IMR-90 (cell line): ENCODE data around the gene PDGFA. TPM values are rescaled to one million over a fixed set of nuclear protein-coding genes. Genes with fewer than 3 reads are reported as not detected.

Experiments used
- ATAC-seq: fragments of 200-7000 bp; cut with Tn5 transposase; 2 replicates; pipeline ENCODE4 v1.9.1; 2020; ENCODE audit warnings: low read depth, mild to moderate bottlenecking, moderate library complexity
- BruUV-seq: library from RNA; stranded (reverse); fragments of 400-500 nt; replicated peaks from 2 replicates; lab custom pipeline; 2021; lab: Mats Ljungman, UMichigan
- CTCF ChIA-PET: fragments of 300-600 bp; formaldehyde crosslinking; extraction: SDS; loops from one replicate; lab custom pipeline; 2021; ENCODE audit warnings: antibody characterized with exemption; lab: Yijun Ruan, JAX
- POLR2A ChIA-PET: fragments of 300-600 bp; sonication (Branson Sonifier 250); formaldehyde crosslinking; loops from one replicate; lab custom pipeline; 2022; ENCODE audit warnings: antibody characterized with exemption; ENCODE audit not compliant: unreplicated experiment; lab: Charles Lee
- DNase-seq: peaks from one replicate; pipeline ENCODE4 v3.0.0; 2013
- H2AFZ ChIP-seq: replicated peaks from 2 replicates; pipeline ENCODE3; 2013; ENCODE audit warnings: low read length, mild to moderate bottlenecking; ENCODE audit not compliant: poor library complexity
- H2AK5ac ChIP-seq: 2 replicates; pipeline ENCODE4 v1.6.1; 2013; ENCODE audit warnings: low read depth, low read length, inconsistent platforms
- H2AK9ac ChIP-seq: replicated peaks from 2 replicates; pipeline ENCODE3; 2013; ENCODE audit warnings: mild to moderate bottlenecking, low read depth, low read length, moderate library complexity; ENCODE audit not compliant: poor library complexity
- H2BK120ac ChIP-seq: 2 replicates; pipeline ENCODE4 v1.6.1; 2013; ENCODE audit warnings: low read depth, low read length, inconsistent platforms
- H2BK15ac ChIP-seq: 3 replicates; pipeline ENCODE4 v1.6.1; 2013; ENCODE audit warnings: low read depth, low read length, inconsistent platforms
- H2BK20ac ChIP-seq: 2 replicates; pipeline ENCODE4 v1.6.1; 2013; ENCODE audit warnings: low read depth, mild to moderate bottlenecking, inconsistent platforms, low read length, moderate library complexity
- H2BK5ac ChIP-seq: 2 replicates; pipeline ENCODE4 v1.6.1; 2013; ENCODE audit warnings: mild to moderate bottlenecking, low read depth, low read length, inconsistent platforms; ENCODE audit not compliant: poor library complexity, severe bottlenecking
- H3K14ac ChIP-seq: replicated peaks from 2 replicates; pipeline ENCODE4 v1.6.1; 2013; ENCODE audit warnings: low read depth, low read length, inconsistent platforms
- H3K18ac ChIP-seq: 2 replicates; pipeline ENCODE4 v1.6.1; 2013; ENCODE audit warnings: low read depth, low read length, control low read depth
- H3K23ac ChIP-seq: 2 replicates; pipeline ENCODE4 v1.6.1; 2013; ENCODE audit warnings: low read depth, low read length, inconsistent platforms
- H3K27ac ChIP-seq: 2 replicates; pipeline ENCODE4 v1.5.1; 2013; ENCODE audit warnings: mild to moderate bottlenecking, control low read depth, low read length; ENCODE audit not compliant: insufficient read depth
- H3K27me3 ChIP-seq: 2 replicates; pipeline ENCODE4 v1.6.1; 2013; ENCODE audit warnings: low read length; ENCODE audit not compliant: control insufficient read depth, insufficient read depth
- H3K36me3 ChIP-seq: 2 replicates; pipeline ENCODE4 v1.6.1; 2013; ENCODE audit warnings: low read length, mixed read lengths; ENCODE audit not compliant: control insufficient read depth, insufficient read depth
- H3K4ac ChIP-seq: 2 replicates; pipeline ENCODE4 v1.6.1; 2013; ENCODE audit warnings: low read depth, low read length, inconsistent platforms
- H3K4me1 ChIP-seq: 2 replicates; pipeline ENCODE4 v1.6.1; 2013; ENCODE audit warnings: low read length, mixed read lengths; ENCODE audit not compliant: control insufficient read depth, insufficient read depth
- H3K4me2 ChIP-seq: 2 replicates; pipeline ENCODE4 v1.6.1; 2013; ENCODE audit warnings: low read depth, mild to moderate bottlenecking, control low read depth, low read length, moderate library complexity
- H3K4me3 ChIP-seq: 2 replicates; pipeline ENCODE4 v1.5.1; 2013; ENCODE audit warnings: low read depth, mild to moderate bottlenecking, control low read depth, low read length, moderate library complexity; ENCODE audit not compliant: insufficient read depth
- H3K56ac ChIP-seq: 2 replicates; pipeline ENCODE4 v1.6.1; 2013; ENCODE audit warnings: low read length, inconsistent platforms; ENCODE audit not compliant: insufficient read depth; ENCODE audit errors: extremely low read depth
- H3K79me1 ChIP-seq, 2 experiments: 2 replicates each; pipeline ENCODE4 v1.6.1; 2013; ENCODE audit warnings: low read length in 2 of 2, inconsistent platforms in 1 of 2, low read depth in 1 of 2
- H3K9ac ChIP-seq: 2 replicates; pipeline ENCODE4 v1.6.1; 2013; ENCODE audit warnings: low read depth, low read length, control low read depth
- H3K9me1 ChIP-seq: 2 replicates; pipeline ENCODE4 v1.6.1; 2013; ENCODE audit warnings: low read length, inconsistent platforms; ENCODE audit not compliant: insufficient read depth
- H3K9me3 ChIP-seq: 2 replicates; pipeline ENCODE4 v1.6.1; 2013; ENCODE audit warnings: low read length; ENCODE audit not compliant: control insufficient read depth, insufficient read depth
- H4K20me1 ChIP-seq: 2 replicates; pipeline ENCODE4 v1.6.1; 2013; ENCODE audit warnings: low read length, inconsistent platforms; ENCODE audit not compliant: insufficient read depth
- H4K5ac ChIP-seq: 2 replicates; pipeline ENCODE4 v1.6.1; 2013; ENCODE audit warnings: mild to moderate bottlenecking, low read depth, low read length, control low read depth
- H4K8ac ChIP-seq, 2 experiments: 2 replicates each; pipeline ENCODE4 v1.6.1; 2013; ENCODE audit warnings: low read depth in 2 of 2, low read length in 2 of 2, control low read depth in 1 of 2, inconsistent platforms in 1 of 2
- H4K91ac ChIP-seq: 2 replicates; pipeline ENCODE4 v1.6.1; 2013; ENCODE audit warnings: low read depth, low read length, inconsistent platforms; ENCODE audit not compliant: insufficient read depth
- BHLHE40 ChIP-seq: fragments of 150-350 bp; IDR thresholded peaks from 2 replicates; pipeline ENCODE4 v1.6.1; 2016; ENCODE audit warnings: mild to moderate bottlenecking, low read depth, low read length
- CEBPB ChIP-seq: IDR thresholded peaks from 2 replicates; pipeline ENCODE4 v1.6.1; 2012; ENCODE audit warnings: low read depth, low read length, improper control_type of control experiment
- CHD1 ChIP-seq: IDR thresholded peaks from 2 replicates; pipeline ENCODE4 v1.6.1; 2012; ENCODE audit warnings: low read depth, low read length, improper control_type of control experiment
- CTCF ChIP-seq: conservative IDR thresholded peaks from 2 replicates; pipeline ENCODE4 v1.5.1; 2012; ENCODE audit warnings: mild to moderate bottlenecking, low read depth, low read length, improper control_type of control experiment
- ELK1 ChIP-seq: fragments of 150-350 bp; IDR thresholded peaks from 2 replicates; pipeline ENCODE4 v1.6.1; 2016; ENCODE audit warnings: low read depth, mild to moderate bottlenecking, low read length, moderate library complexity, borderline replicate concordance
- FOS ChIP-seq: fragments of 150-350 bp; IDR thresholded peaks from 2 replicates; pipeline ENCODE4 v1.6.1; 2016; ENCODE audit warnings: low read depth, low read length
- MAFK ChIP-seq: IDR thresholded peaks from 2 replicates; pipeline ENCODE4 v1.6.1; 2012; ENCODE audit warnings: low read depth, low read length, improper control_type of control experiment
- MAZ ChIP-seq: IDR thresholded peaks from 2 replicates; pipeline ENCODE4 v1.6.1; 2012; ENCODE audit warnings: low read depth, mild to moderate bottlenecking, low read length, improper control_type of control experiment, moderate library complexity, borderline replicate concordance
- MXI1 ChIP-seq: IDR thresholded peaks from 2 replicates; pipeline ENCODE4 v1.6.1; 2012; ENCODE audit warnings: low read depth, mild to moderate bottlenecking, low read length, moderate library complexity, borderline replicate concordance
- NFE2L2 ChIP-seq: fragments of 150-350 bp; IDR thresholded peaks from 2 replicates; pipeline ENCODE4 v1.6.1; 2016; ENCODE audit warnings: low read depth, mild to moderate bottlenecking, low read length
- POLR2A ChIP-seq: IDR thresholded peaks from 2 replicates; pipeline ENCODE4 v1.6.1; 2012; ENCODE audit warnings: mild to moderate bottlenecking, low read depth, low read length
- RAD21 ChIP-seq: IDR thresholded peaks from 2 replicates; pipeline ENCODE4 v1.6.1; 2012; ENCODE audit warnings: low read length, improper control_type of control experiment
- RCOR1 ChIP-seq: IDR thresholded peaks from 2 replicates; pipeline ENCODE4 v1.6.1; 2012; ENCODE audit warnings: mild to moderate bottlenecking, low read length, improper control_type of control experiment; ENCODE audit not compliant: insufficient replicate concordance
- RFX5 ChIP-seq: IDR thresholded peaks from 2 replicates; pipeline ENCODE4 v1.8.0; 2012; ENCODE audit warnings: low read depth, mild to moderate bottlenecking, low read length, moderate library complexity
- SMC3 ChIP-seq: fragments of 150-350 bp; IDR thresholded peaks from 2 replicates; pipeline ENCODE4 v1.6.1; 2016; ENCODE audit warnings: low read depth, mild to moderate bottlenecking, antibody characterized with exemption, low read length, moderate library complexity
- USF2 ChIP-seq: fragments of 150-350 bp; IDR thresholded peaks from 2 replicates; pipeline ENCODE4 v1.6.1; 2017; ENCODE audit warnings: mild to moderate bottlenecking, antibody characterized with exemption, low read length, low read depth
- whole genome bisulfite sequencing, 2 experiments: methylation state at CpG; one replicate each; pipeline versions ENCODE4 v1.1.5 to v1.1.7; 2013; ENCODE audit warnings: missing lambda C conversion rate in 2 of 2; ENCODE audit not compliant: insufficient read length in 1 of 2; ENCODE audit errors: extremely low coverage in 2 of 2; 5-methylcytosine and 5-hydroxymethylcytosine counted together
- dilution Hi-C: fragments of 300-500 bp; cut with HindIII; formaldehyde crosslinking; loops from one replicate; pipeline ENCODE4 v1.14.3; 2018; ENCODE audit warnings: low sequenced_read_pairs; ENCODE audit not compliant: unreplicated experiment
- in situ Hi-C: fragments of 300-500 bp; cut with MboI; formaldehyde crosslinking; loops from 3 replicates; pipeline ENCODE4 v1.14.3; 2019; ENCODE audit warnings: low sequenced_read_pairs, inconsistent platforms, mixed read lengths
- intact Hi-C: fragments of 100-400 bp; cut with micrococcal nuclease; formaldehyde crosslinking; loops from 2 replicates; pipeline ENCODE4 v1.10.0; 2022
- polyA plus RNA-seq, 3 experiments: library from polyadenylated mRNA; depleted of rRNA; stranded (reverse); fragments of >200 nt; gene quantifications; 2 replicates each; pipeline ENCODE4 v1.2.3, GENCODE V29; 2012; ENCODE audit warnings: low replicate concordance in 1 of 3
- total RNA-seq: library from RNA; depleted of rRNA; stranded (reverse); fragments of >200 nt; gene quantifications from 2 replicates; pipeline ENCODE4 v1.2.3, GENCODE V29; 2012

Gene PDGFA
- total and polyA plus RNA-seq, 2 of the 4 experiments (the other 2 are of a cell fraction): 3.3 to 3.8 TPM

GRCh38 chr7:453597-454306 is 65.9 kb downstream of the PDGFA start:
- Histone ChIP-seq H3K14ac (no peak overlapping the region), H3K18ac (no peak overlapping the region), H3K4me2 (no peak overlapping the region), H2BK5ac (no peak overlapping the region), H3K23ac (no peak overlapping the region), H3K4me3 (no peak overlapping the region), H3K4ac (no peak overlapping the region), H3K9me1 (no peaks in the 10 kb centered on the region), H3K27me3 (peaks cover 32% of the 10 kb centered on the region), H2BK120ac (no peak overlapping the region), H3K9ac (no peak overlapping the region), H3K27ac (no peak overlapping the region), H2BK20ac (no peak overlapping the region), H3K56ac (no peak overlapping the region), H2AFZ (no peak overlapping the region), H4K8ac (no peak overlapping the region), H4K20me1 (no peaks in the 10 kb centered on the region; the same call in 1 of the 2 replicates), H2AK5ac (no peak overlapping the region), H3K79me1 (no peaks in the 10 kb centered on the region), H2BK15ac (no peak overlapping the region), H4K91ac (no peak overlapping the region), H3K9me3 (no peaks in the 10 kb centered on the region), H3K4me1 (peaks cover 7% of the 10 kb centered on the region), H3K36me3 (no peaks in the 10 kb centered on the region), H4K5ac (no peak overlapping the region), H2AK9ac (no peak overlapping the region)
- DNase-seq: no peak
- ATAC-seq: no peak
- intact Hi-C loops: no loop called here
- TF ChIP-seq RFX5: no peak
- no peak for TF ChIP-seq SMC3
- no peak for TF ChIP-seq NFE2L2
- TF ChIP-seq MAZ: no peak
- no peak for TF ChIP-seq MAFK
- no peak for TF ChIP-seq CTCF
- TF ChIP-seq USF2: no peak
- no peak for TF ChIP-seq BHLHE40
- no peak for TF ChIP-seq CHD1
- no peak for TF ChIP-seq MXI1
- no peak for TF ChIP-seq RCOR1
- TF ChIP-seq ELK1: no peak
- no peak for TF ChIP-seq RAD21
- TF ChIP-seq CEBPB: no peak
- no peak for TF ChIP-seq POLR2A
- no peak for TF ChIP-seq FOS
- ChIA-PET POLR2A (no interaction called here), CTCF (interaction anchor here (0.6 kb wide), 1 partner anchor 55 kb away, joined by 3 read pairs; no protein-coding TSS in a partner anchor)
- 75% methylated on average over 3 of the region's 27 CpGs; no CpG with 5 or more reads in 1 of the 2 experiments for WGBS, 2 experiments
- dilution Hi-C loops: no loop called here
- BruUV-seq: no TSS peak
- in situ Hi-C loops: no loop called here
